Aorta (tissue), 5 donors: Measurements from ENCODE around the gene VAV2. TPM values are rescaled to one million over a fixed set of nuclear protein-coding genes. Genes with fewer than 3 reads are reported as not detected.

Experiments used
- ATAC-seq: fragments of 200-7000 bp; cut with Tn5 transposase; one replicate; pipeline ENCODE4 v1.9.1; 2022; ENCODE audit warnings: moderate library complexity; ENCODE audit not compliant: low FRiP score
- DNase-seq, 2 donors: peaks; one replicate each; pipeline ENCODE4 v3.0.0-alpha.2; 2020
- H3K27ac ChIP-seq, 2 donors: one replicate each; pipeline ENCODE4 v1.5.1; 2013; ENCODE audit warnings: low read length in 2 of 2, mild to moderate bottlenecking in 2 of 2, moderate library complexity in 2 of 2, control low read depth in 1 of 2, inconsistent platforms in 1 of 2, low read depth in 1 of 2
- H3K27me3 ChIP-seq, 2 donors: one replicate each; pipeline ENCODE4 v1.6.1; 2013; ENCODE audit warnings: control low read depth in 1 of 2, low read length in 1 of 2, mild to moderate bottlenecking in 1 of 2, moderate library complexity in 1 of 2; ENCODE audit not compliant: insufficient read depth in 2 of 2, control insufficient read depth in 1 of 2
- H3K36me3 ChIP-seq, 2 donors: one replicate each; pipeline ENCODE4 v1.6.1; 2013; ENCODE audit warnings: control low read depth in 1 of 2, low read length in 1 of 2, mild to moderate bottlenecking in 1 of 2; ENCODE audit not compliant: insufficient read depth in 2 of 2, control insufficient read depth in 1 of 2
- H3K4me1 ChIP-seq, 2 donors: one replicate each; pipeline ENCODE4 v1.6.1; 2013; ENCODE audit warnings: low read length in 2 of 2, control low read depth in 1 of 2, mild to moderate bottlenecking in 1 of 2, moderate library complexity in 1 of 2; ENCODE audit not compliant: insufficient read depth in 2 of 2, control insufficient read depth in 1 of 2
- H3K4me3 ChIP-seq, 2 donors: one replicate each; pipeline ENCODE4 v1.5.1; 2013; ENCODE audit warnings: low read length in 2 of 2, control low read depth in 1 of 2, mild to moderate bottlenecking in 1 of 2
- H3K9me3 ChIP-seq: one replicate; pipeline ENCODE4 v1.6.1; 2013; ENCODE audit warnings: mild to moderate bottlenecking, low read length; ENCODE audit not compliant: control insufficient read depth
- WGBS, 2 donors: extraction: QIAGEN DNeasy Blood & Tissue Kit; methylation state at CpG; one replicate each; pipeline ENCODE4 v1.1.7; 2013; 5-methylcytosine and 5-hydroxymethylcytosine counted together
- intact Hi-C, 2 donors: fragments of 100-400 bp; cut with DNase I; formaldehyde crosslinking; loops; one replicate each; pipeline versions ENCODE4 v1.14.2 to v1.15.0; 2022
- polyA plus RNA-seq, 2 donors: library from polyadenylated mRNA; stranded (reverse); fragments of 200-250 nt; gene quantifications; one replicate each; pipeline ENCODE4 v1.2.3, GENCODE V29; 2013
- total RNA-seq, 2 donors: library from RNA; stranded (reverse); fragmentation: NEBNext Ultra II Directional; extraction: Animal tissue kit (Norgen Biotek cat#: 25700); gene quantifications; one replicate each; pipeline ENCODE4 v1.2.1, GENCODE V29; 2021
- donor health status: healthy with polysubstance abuse.
- donor health status: Bipolar disorder and iron deficiency.
- donor health status: DM: no; HTN: no; CAD: no.
- donor health status: DM: no; HTN: no; CAD: no.
- donor health status: DM: yes; HTN: yes; CAD: no.

The VAV2 gene
- total and polyA plus RNA-seq, 4 donors: 9.0 to 25.4 (median 11.8) TPM

DNA sequence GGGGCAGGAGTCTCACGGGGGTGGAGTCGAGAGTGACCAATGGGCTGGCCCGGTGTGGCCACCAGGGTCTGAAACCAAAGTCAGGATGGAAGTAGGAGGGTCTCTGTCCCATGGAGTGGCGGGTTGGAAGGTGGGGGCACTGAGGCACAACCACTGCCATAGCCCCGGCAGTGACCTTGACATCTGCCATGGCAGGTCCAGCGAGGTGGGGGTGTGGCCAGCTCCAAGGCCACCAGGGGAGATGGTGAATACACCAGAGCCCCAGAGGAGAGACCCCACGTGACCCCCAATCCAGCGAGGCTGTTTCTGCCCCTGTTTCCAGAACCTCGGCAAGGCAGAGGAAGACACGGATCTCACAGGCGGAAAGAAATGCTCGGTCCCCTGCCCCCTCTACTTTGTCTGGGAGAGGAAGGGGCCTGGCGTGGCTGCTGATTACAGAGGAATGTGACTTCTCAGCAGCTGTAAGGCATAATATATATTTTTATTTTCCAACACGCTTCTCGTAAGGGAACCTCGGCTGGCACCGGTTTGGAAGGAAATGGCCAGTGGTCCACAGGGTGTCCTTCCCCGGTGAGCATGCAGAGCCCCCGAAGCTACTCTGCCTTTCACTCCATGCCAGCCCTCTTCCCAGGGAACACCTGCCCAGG lies 148.2 kb downstream of the VAV2 start:
- Histone ChIP-seq H3K27ac (no peak overlapping the region), H3K27me3 (no peaks in the 10 kb centered on the region), H3K4me1 (no peaks in the 10 kb centered on the region), H3K36me3 (no peaks in the 10 kb centered on the region), H3K4me3 (no peak overlapping the region), H3K9me3 (no peaks in the 10 kb centered on the region)
- 74 to 82% methylated on average over 19 of the region's 19 CpGs for WGBS, 2 donors
- intact Hi-C loops: no loop called here
- DNase-seq: no peak
- ATAC-seq: no peak

DNA sequence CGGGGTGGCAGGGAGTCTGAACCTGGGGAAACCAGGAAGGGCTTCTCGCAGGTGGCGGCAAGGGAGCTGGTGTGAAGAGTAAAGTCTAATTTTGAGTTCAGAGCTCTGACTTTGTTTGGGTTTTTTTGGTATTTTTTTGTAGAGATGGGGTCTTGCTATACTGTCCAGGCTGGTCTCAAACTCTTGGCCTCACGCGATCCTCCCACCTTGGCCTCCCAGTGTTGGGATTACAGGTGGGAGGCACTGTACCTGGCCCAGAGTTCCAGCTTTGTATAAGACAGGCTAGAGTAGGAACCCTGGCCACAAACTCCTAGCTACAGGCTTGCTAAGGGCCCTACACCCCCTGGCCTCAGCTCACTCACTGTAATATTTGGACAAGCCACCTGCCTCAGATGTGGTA lies 148.9 kb downstream of the VAV2 start:
- intact Hi-C loops: no loop called here
- Histone ChIP-seq H3K4me3 (no peak overlapping the region), H3K9me3 (no peaks in the 10 kb centered on the region), H3K27me3 (no peaks in the 10 kb centered on the region), H3K4me1 (no peaks in the 10 kb centered on the region), H3K36me3 (no peaks in the 10 kb centered on the region), H3K27ac (no peak overlapping the region)
- WGBS, 2 donors: 98 to 99% methylated on average over 5 of the region's 5 CpGs
- ATAC-seq (no peak), DNase-seq (no peak)

DNA sequence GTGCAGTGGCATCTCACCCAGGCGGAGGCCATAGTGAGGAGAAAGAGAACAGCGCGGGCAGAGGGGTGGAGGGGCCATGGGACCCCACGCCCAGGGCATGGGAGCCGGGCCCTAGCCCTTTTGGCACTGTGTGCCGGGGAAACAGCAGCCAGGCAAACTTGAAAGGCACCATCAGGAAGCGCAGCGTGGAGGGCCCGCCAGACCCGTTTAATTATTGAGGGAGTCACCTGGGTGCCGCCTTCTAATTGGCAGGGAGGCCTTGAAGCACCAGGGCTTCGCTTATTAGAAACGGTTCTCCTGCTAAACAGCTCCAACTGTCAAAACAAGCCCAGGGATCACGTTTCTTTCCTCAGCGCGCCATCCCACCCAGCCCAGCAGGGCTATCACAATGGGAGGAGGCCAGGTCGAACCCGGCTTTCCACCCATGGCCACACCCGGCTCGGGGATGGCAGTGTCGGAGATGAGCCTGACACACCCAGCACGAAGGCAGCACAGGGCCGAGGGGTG lies 149.3 kb downstream of the VAV2 start:
- ATAC-seq (no peak), DNase-seq (no peak)
- no peaks in the 10 kb centered on the region for H3K36me3 ChIP-seq
- no peak overlapping the region for H3K27ac ChIP-seq
- H3K27me3 ChIP-seq: no peaks in the 10 kb centered on the region
- H3K4me3 ChIP-seq: no peak overlapping the region
- intact Hi-C loops: no loop called here
- H3K9me3 ChIP-seq: no peaks in the 10 kb centered on the region
- WGBS, 2 donors: 90 to 93% methylated on average over 23 of the region's 23 CpGs
- no peaks in the 10 kb centered on the region for H3K4me1 ChIP-seq

DNA sequence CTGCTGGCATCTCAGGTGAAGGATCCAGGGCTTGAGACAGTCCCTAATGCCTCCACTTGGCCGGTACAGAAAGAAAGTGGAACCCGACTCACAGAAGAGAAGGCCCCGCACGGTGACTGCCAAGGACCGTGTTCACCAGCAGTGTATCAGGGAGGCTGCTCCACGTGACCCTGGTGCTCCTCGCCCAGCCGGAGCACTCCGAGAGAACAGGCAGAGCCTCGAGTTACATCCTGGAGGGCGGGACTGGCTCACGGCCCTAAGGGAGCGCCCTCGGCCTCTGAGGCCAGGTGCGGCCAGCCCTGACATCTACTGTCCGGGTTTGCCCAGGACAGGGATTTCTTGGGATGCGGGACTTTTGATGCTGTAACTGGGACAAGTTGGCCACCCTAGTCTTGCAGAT lies 149.9 kb downstream of the VAV2 start:
- DNase-seq: no peak
- H3K36me3 ChIP-seq: no peaks in the 10 kb centered on the region
- intact Hi-C loops: no loop called here
- ATAC-seq: no peak
- no peak overlapping the region for H3K27ac ChIP-seq
- H3K4me3 ChIP-seq: no peak overlapping the region
- WGBS, 2 donors: 74 to 84% methylated on average over 17 of the region's 17 CpGs
- H3K4me1 ChIP-seq: no peaks in the 10 kb centered on the region
- H3K9me3 ChIP-seq: no peaks in the 10 kb centered on the region
- no peaks in the 10 kb centered on the region for H3K27me3 ChIP-seq

DNA sequence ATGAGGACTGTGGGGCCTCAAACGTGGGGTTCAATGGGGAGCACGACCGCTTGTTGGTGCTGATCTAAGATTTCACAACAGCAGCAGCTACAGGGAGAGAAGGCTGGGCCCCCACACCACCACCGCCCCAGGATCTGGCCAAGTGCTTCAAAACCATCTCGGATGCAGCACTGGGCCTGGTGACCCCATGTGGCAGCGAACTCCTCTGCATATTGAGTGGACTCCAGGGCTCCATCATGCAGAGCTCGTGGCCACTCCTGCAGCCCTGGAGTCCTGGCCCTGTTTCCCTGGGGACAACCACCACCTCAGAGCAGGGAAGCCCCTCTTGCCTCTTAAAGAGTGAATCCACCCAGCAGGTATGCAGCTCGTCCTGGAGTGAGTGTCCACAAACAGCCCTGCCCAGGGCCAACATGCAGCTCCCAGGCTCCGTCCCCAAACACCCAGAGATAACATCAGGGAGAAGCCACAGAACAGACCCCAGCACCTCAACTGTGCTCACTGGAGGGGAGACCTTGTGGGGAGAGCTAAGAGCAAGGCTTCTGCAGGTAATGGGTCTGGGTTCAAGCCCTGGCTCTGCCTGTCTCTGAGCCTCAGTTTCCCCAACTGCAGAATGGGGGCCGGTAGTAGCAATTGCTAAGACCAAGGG lies 150.8 kb downstream of the VAV2 start:
- H3K36me3 ChIP-seq: no peaks in the 10 kb centered on the region
- intact Hi-C loops: no loop called here
- DNase-seq: no peak
- no peak overlapping the region for H3K27ac ChIP-seq
- H3K4me3 ChIP-seq: no peak overlapping the region
- no peaks in the 10 kb centered on the region for H3K4me1 ChIP-seq
- WGBS, 2 donors: 91 to 92% methylated on average over 10 of the region's 10 CpGs
- ATAC-seq: no peak
- no peaks in the 10 kb centered on the region for H3K9me3 ChIP-seq
- H3K27me3 ChIP-seq: no peaks in the 10 kb centered on the region

DNA sequence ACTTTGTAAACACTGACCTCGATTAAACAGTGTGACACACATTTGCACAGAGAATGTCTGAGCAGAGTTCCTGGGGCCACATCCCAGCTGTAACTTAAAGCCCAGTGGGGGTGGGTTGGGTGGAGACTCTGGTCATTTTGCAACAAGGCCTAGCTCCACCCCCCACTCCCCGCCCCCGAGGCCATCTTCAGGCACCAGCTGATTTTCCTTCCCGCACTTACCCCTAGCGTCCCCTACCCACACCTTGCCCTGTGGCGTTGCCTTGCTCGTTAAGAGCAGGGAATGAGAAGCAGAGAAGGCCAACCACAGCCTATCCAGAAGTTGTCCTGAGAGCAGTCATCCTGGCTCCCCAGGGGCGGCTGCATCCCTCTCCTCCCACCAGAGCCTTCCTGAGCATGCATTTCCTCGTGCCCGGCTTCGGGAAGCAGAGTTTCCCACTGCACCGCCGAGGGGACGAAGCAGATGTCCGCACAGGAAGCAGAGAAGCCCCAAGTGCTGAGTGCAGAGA lies 152.2 kb downstream of the VAV2 start:
- no peak overlapping the region for H3K27ac ChIP-seq
- no peaks in the 10 kb centered on the region for H3K4me1 ChIP-seq
- H3K9me3 ChIP-seq: no peaks in the 10 kb centered on the region
- no peaks in the 10 kb centered on the region for H3K36me3 ChIP-seq
- 49 to 56% methylated on average over 10 to 15 of the region's 15 CpGs for WGBS, 2 donors
- H3K27me3 ChIP-seq: no peaks in the 10 kb centered on the region
- intact Hi-C loops: no loop called here
- H3K4me3 ChIP-seq: no peak overlapping the region
- no peak for ATAC-seq
- DNase-seq: no peak

DNA sequence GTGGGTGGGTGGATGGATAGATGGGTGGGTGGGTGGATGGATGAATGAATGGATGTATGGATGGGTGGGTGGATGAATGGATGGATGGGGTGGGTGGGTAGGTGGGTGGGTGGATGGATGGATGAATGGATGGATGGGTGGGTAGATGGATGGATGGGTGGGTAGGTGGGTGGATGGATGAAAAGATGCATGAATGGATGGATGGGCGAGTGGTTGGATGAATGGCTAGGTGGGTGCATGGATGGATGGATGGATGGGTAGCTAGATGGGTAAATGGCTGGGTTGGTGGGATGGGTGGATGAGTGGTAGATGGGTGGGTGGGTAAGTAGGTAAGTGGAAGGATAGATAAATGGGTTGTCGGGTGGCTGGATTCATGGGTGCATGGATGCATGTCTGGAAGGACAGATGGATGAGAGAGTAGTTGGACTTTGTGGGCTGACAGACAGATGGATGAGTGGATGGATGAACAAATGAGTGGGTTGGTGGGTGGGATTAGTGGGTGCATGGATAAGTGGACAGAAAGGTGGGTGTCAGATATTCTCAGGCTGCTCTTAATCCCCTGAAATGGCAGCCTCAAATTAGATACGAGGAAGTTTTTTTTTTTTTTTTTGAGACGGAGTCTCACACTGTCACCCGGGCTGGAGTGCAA lies 153.1 kb downstream of the VAV2 start:
- Histone ChIP-seq H3K4me3 (no peak overlapping the region), H3K4me1 (no peaks in the 10 kb centered on the region), H3K27ac (no peak overlapping the region), H3K9me3 (no peaks in the 10 kb centered on the region), H3K36me3 (no peaks in the 10 kb centered on the region), H3K27me3 (no peaks in the 10 kb centered on the region)
- WGBS, 2 donors: 98% methylated on average over 5 of the region's 5 CpGs
- no peak for ATAC-seq
- DNase-seq: no peak
- intact Hi-C loops: no loop called here

DNA sequence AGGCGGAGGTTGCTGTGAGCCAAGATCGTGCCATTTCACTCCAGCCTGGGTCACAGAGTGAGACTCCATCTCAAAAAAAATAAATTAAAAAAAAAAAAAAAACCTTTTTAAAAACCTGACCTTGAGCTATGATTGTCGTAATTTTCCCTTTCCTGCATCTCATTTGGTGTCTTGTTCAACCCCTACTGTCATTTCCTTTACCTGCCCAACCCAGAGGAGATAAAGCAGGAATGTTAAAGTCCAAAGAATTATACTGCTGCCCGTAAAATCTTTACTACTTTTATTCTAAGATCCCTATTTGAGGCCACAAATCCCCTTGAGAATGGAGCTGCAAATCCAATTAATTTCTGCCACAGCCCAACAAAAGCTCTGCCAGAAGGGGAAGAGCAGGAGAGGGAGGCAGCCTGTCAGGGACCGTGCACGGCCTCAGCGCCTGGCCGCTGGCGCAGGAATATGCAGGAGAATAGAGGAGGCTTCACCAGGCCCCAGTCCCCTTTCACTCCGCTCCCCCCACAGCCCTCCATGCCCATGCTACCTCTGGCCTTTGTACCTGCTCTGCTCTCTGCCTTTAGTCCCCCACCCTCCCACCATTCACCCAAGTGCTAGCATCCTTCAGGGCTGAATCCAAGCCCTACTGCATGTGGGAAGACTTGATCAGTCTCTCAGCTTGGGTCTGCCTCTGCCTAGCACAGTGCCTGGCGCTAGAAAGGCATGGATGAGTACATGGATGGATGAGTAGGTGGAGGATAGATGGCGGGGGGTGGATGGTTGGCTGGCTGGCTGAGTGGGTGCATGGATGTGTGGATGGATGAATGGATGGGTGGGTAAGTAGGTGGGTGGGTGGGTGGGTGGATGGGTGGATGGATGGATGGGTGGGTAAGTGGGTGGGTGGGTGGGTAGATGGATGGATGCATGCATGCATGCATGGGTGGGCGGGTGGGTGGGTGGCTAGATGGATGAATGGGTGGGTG lies 154.2 kb downstream of the VAV2 start:
- no peaks in the 10 kb centered on the region for H3K27me3 ChIP-seq
- H3K9me3 ChIP-seq: no peaks in the 10 kb centered on the region
- no peak overlapping the region for H3K27ac ChIP-seq
- no peaks in the 10 kb centered on the region for H3K4me1 ChIP-seq
- no peaks in the 10 kb centered on the region for H3K36me3 ChIP-seq
- WGBS, 2 donors: 90 to 96% methylated on average over 13 of the region's 13 CpGs
- H3K4me3 ChIP-seq: no peak overlapping the region
- intact Hi-C loops: no loop called here
- DNase-seq: no peak
- ATAC-seq: no peak
